HG02678 (cell line): Measurements from ENCODE around the gene ERC2.
"Not testable (repeated sequence)": the region's sequence is repeated elsewhere in the genome, so short reads cannot be mapped to it uniquely, and the experiment has no call there.

ENCODE experiments used
- ATAC-seq: cut with Tn5 transposase; IDR thresholded peaks from one replicate; pipeline ENCODE4 v1.9.1; 2021; ENCODE audit warnings: mild to moderate bottlenecking, moderate library complexity; ENCODE audit not compliant: unreplicated experiment

The ERC2 gene

GRCh38 chr3:56015374-56015773 lies 452.9 kb downstream of the ERC2 start:
- not testable (repeated sequence) for ATAC-seq

GRCh38 chr3:56012721-56013120 lies 455.5 kb downstream of the ERC2 start:
- ATAC-seq, result no peak

GRCh38 chr3:56005196-56005805 lies 463.0 kb downstream of the ERC2 start:
- ATAC-seq, result no peak

GRCh38 chr3:56003129-56003528 lies 465.1 kb downstream of the ERC2 start:
- no peak for ATAC-seq

- no peak for ATAC-seq
Observed at GRCh38 chr3:56001991-56002390, 466.3 kb downstream of the ERC2 start.

DNA sequence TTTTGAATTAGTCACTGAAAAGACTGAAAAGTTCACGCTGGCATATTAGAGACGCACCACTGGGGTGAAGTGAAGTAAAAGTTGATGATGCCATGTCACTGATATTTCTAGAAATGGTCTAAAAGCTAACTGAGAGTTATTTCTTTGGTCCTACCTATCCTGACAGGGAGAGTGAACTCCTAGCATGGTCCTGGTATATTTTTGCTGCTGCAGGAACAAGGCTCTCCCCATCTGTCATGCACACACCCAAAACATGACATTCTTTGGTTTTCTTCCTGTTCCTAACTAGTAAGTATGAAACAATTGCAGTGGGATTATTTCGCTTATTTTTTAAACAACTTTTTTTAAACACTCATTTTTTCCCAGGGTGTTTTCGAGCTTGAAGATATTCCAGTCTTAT lies 466.7 kb downstream of the ERC2 start:
- ATAC-seq, result no peak

GRCh38 chr3:55989366-55989765 lies 478.9 kb downstream of the ERC2 start:
- no peak for ATAC-seq

GRCh38 chr3:55988905-55989304 lies 479.4 kb downstream of the ERC2 start:
- no peak for ATAC-seq

DNA sequence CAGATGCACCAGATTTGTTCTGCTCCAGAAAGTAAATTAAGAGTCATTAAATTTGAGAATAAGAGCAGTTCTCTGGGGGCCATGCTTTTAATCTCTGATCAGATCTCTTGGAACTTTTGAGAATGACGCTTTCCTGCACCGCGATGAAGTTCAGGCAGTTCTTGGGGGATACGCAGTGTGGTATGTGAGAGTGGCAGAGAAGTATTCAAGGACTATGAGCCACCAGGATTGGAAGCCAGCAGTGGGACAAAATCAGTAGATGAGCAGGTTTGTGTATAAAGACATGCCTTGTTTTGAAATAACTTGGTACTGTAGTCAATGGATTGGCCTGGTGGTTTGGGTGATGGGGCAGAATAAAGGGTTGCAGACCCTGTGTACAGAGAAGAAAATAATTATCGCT lies 483.6 kb downstream of the ERC2 start:
- no peak for ATAC-seq

DNA sequence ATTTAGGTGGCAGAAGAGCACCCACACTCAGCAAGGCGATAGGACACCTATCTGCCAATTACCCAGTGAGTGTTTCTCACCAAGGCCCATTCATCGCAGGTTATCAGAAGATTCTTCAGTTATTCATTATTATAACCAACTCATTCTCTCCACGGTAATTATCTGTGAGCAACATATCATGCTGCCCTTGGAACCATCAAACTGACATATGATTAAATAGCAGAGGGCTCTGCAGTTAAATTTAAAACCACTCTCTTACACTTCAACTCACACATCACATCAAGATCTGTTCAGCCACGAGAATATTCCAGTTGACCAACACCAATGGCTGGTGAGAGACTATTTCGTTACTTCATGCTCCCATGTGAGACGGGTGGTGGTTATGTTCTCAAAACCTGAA lies 489.3 kb downstream of the ERC2 start:
- no peak for ATAC-seq

GRCh38 chr3:55974421-55975165 lies 493.7 kb downstream of the ERC2 start:
- ATAC-seq, result no peak

DNA sequence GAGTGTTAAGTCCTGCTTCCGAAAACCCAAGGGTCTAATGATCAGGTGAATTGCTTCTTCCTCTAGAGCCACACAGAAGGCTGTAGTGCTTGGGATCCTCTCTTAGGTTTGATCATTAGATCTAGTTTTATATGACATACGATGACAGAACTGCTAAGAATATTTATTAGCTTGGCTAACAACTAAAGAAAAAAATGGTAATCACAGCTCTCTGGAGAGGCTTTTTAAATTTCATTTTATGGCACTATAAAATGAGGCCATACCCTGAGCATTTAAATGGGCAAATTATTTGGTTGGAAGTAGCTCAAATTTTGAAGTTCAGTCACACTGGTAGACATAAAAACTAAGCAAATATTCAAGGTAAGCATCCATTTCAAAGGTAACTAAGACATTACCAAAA lies 498.6 kb downstream of the ERC2 start:
- ATAC-seq, result no peak

- ATAC-seq, result no peak
Observed at GRCh38 chr3:55968331-55968730, 499.9 kb downstream of the ERC2 start.

DNA sequence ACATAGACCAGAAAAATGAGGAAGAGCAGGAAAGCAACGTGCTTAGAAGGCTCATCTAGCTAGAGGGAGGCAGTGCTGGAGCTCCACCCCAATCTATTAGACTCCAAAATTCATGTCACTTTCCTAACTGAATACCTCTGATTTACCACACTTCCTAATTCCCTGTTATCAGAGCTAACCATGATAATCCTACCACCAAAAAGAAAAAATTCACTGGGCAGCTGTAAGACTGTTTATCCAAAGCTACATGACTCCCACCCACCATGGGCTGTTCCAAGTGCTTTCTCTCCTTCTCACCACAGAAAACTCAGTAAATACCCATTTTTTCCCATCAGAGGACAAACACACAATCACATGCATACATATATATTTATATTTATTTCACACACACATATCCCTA lies 501.7 kb downstream of the ERC2 start:
- ATAC-seq, result no peak

DNA sequence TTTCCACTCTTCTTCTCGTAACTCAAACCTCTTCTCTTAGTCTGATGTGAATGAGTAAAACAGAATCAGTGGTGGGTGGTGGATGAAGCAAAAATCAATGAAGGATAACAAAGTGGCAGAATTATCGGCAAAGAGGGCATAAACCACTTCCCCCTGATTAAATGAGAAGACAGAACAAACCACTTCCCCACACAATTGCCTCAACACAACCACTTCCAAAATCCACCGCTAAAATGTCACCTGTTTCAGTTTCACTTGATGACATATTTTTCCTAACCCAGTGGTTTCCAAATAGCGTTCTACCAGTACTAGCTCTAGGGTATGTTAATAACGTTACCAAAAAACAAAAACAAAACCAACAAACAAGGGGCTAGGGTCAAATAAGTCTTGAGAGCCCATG lies 502.5 kb downstream of the ERC2 start:
- no peak for ATAC-seq

DNA sequence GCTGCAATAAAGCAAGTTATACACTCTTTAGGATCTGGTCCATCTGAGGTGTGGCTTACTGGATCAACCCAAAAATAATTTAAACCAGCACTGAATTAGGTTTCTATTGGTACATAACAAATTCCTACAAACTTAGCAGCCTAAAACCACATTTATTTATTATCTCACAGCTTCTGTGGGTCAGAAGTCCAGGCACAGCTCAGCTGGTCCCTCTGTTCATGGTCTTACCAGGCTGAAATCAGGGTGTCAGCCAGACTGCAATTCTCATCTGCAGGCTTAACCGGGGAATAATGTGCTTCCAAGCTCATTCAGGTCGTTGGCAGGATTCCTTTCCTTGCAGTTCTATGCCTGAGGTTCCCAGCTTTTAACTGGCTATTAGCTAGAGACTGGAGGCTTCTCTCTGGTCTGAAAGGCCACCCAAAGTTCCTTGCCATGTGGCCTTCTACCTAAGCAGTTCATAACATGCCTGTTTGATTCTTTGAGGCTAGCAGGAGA lies 503.7 kb downstream of the ERC2 start:
- ATAC-seq, result no peak

DNA sequence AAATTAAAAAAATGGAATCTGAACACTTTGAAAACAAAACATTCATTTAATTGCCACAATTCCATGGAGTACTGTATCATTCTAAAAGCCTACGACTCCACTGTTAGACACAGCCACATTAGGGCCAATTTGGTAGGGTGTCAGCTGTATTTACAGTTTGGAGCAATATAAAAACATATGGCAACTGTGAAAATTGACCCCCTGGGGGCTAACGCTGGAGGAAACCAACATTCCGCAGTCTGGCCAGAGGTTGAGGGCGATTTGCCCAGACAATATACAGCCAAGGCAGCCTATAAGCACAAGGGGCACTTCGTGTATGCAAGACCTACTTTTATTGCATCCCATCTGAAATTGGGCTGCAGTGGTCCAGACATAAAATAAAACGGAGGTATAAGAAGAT lies 504.7 kb downstream of the ERC2 start:
- no peak for ATAC-seq

DNA sequence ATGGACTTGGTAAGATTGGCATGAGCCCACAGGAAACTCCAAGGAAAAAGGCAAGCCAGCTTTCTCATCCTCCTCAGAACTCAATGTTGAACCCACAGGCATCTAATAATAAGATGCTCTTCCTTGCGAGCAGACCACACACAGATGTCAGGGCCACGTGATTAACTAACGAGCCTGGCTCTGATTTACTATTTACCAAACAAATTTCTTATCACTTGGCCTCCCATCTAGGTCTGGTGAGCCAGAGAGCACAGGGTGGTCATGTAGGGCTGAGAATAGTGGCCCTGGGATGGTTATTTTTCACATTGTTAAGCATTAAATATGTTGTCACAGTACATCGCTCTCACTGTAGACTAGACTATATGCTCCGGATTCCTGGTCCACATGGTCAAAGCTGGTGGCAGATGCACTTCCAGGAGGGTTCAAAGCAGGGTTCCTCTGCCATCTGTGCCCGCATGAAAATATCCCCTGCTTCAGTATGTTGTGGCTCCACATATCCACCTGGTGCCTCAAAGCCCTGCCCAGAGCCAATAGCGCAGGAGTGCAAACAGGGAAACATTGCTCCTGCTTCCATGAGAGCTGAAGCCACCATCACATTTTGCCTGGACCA lies 508.7 kb downstream of the ERC2 start:
- no peak for ATAC-seq

DNA sequence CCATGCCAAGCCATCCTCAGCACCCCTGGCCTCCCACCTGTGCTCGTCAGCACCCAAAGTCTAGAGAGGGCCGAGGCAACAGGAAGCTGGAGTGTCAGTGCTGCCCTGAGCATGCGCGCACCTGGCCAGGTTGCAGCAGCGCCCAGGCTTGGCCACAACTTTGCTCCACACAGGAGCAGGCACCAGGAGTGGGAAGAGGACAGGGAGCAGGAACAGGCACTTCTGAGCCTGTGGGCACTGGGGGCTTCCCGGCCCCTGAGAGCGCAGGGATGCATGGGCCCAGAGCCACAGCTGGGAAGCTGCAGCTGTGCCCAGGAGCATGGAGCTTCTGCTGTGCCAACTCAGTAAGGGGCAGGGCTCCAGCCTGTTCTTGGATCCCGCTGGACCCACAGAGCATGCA lies 509.7 kb downstream of the ERC2 start:
- no peak for ATAC-seq

- no peak for ATAC-seq
Observed at GRCh38 chr3:55955891-55956477, 512.3 kb downstream of the ERC2 start.

GRCh38 chr3:55951388-55951787 lies 516.9 kb downstream of the ERC2 start:
- no peak for ATAC-seq

DNA sequence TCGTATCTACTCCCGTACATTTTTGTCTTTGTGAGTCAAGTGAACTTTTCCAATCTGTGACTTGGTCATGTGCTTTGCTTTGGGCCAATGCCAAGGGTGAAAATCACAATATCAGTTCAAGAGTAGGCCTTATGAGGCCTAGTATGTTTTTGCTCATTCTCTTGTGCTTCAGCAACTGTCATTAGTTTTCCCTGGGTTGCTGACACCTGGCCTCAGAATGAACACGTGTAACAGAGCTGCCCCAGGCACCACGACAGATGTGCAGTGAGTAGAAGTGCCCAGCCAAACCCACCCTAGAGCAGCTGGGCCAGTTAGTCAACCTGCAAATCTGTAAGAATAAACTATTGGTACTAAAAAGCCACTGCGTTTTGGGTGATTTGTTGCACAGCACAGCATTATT lies 520.9 kb downstream of the ERC2 start:
- no peak for ATAC-seq
